ENCODE results near the gene ILF2.

Gene ILF2

DNA sequence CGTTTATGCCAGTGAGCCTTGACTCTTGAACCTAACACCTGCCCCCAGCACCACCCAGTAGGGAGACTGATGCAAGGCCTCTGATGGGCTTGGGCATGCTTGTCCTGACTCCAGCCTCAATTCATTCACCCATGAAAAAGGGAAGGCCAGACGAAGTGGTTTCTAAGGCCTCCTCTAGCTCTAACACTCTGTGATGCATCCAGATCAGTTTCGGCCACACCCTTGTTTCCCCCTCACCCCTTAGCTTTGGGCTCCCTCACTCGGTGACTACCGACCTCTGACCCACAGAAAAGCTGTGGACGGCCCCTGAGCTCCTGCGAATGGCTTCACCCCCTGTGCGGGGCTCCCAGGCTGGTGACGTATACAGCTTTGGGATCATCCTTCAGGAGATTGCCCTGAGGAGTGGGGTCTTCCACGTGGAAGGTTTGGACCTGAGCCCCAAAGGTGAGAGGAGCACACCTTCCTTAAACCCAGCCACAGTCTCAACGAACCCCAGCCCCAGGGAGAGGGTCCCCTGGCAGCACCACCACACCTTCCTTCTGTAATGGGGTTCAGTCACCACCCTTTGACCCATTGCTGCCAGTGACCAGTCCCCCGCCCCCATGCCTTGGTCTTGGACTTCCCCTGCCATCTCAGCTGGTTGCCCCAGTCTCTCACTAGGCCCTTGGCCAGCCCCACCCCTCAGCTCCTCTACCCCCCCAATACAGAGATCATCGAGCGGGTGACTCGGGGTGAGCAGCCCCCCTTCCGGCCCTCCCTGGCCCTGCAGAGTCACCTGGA, 16.7 kb upstream of the ILF2 start:
- TF ChIP-seq SIN3A (IDR thresholded peaks at IDR 0.05; ENCODE audit: borderline replicate concordance, insufficient read depth, low read length) (no peak), POLR2AphosphoS5 (IDR thresholded peaks at IDR 0.05; ENCODE audit: low read depth, low read length) (no peak), FOXP2 (optimal IDR thresholded peaks at IDR 0.05; ENCODE audit: borderline replicate concordance, extremely low read depth, extremely low read length, insufficient read depth) (no peak), TAF1 (IDR thresholded peaks at IDR 0.05; ENCODE audit: borderline replicate concordance, insufficient read depth, low read length) (no peak)
- TF ChIP-seq, protein P1, sequence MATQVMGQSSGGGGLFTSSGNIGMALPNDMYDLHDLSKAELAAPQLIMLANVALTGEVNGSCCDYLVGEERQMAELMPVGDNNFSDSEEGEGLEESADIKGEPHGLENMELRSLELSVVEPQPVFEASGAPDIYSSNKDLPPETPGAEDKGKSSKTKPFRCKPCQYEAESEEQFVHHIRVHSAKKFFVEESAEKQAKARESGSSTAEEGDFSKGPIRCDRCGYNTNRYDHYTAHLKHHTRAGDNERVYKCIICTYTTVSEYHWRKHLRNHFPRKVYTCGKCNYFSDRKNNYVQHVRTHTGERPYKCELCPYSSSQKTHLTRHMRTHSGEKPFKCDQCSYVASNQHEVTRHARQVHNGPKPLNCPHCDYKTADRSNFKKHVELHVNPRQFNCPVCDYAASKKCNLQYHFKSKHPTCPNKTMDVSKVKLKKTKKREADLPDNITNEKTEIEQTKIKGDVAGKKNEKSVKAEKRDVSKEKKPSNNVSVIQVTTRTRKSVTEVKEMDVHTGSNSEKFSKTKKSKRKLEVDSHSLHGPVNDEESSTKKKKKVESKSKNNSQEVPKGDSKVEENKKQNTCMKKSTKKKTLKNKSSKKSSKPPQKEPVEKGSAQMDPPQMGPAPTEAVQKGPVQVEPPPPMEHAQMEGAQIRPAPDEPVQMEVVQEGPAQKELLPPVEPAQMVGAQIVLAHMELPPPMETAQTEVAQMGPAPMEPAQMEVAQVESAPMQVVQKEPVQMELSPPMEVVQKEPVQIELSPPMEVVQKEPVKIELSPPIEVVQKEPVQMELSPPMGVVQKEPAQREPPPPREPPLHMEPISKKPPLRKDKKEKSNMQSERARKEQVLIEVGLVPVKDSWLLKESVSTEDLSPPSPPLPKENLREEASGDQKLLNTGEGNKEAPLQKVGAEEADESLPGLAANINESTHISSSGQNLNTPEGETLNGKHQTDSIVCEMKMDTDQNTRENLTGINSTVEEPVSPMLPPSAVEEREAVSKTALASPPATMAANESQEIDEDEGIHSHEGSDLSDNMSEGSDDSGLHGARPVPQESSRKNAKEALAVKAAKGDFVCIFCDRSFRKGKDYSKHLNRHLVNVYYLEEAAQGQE (IDR thresholded peaks at IDR 0.05; ENCODE audit: insufficient read depth in 1 of 2, low read depth in 2 of 2, low read length in 2 of 2): no peak

GRCh38 chr1:153685544-153686340, 14.9 kb upstream of the ILF2 start:
- TF ChIP-seq FOXP2 (optimal IDR thresholded peaks at IDR 0.05; ENCODE audit: borderline replicate concordance, extremely low read depth, extremely low read length, insufficient read depth) (no peak), TAF1 (IDR thresholded peaks at IDR 0.05; ENCODE audit: borderline replicate concordance, insufficient read depth, low read length) (no peak), SIN3A (IDR thresholded peaks at IDR 0.05; ENCODE audit: borderline replicate concordance, insufficient read depth, low read length) (no peak), POLR2AphosphoS5 (IDR thresholded peaks at IDR 0.05; ENCODE audit: low read depth, low read length) (no peak)
- TF ChIP-seq, protein P1 (IDR thresholded peaks at IDR 0.05; ENCODE audit: insufficient read depth in 1 of 2, low read depth in 2 of 2, low read length in 2 of 2): no peak

- TF ChIP-seq TAF1 (IDR thresholded peaks at IDR 0.05; ENCODE audit: borderline replicate concordance, insufficient read depth, low read length) (no peak), POLR2AphosphoS5 (IDR thresholded peaks at IDR 0.05; ENCODE audit: low read depth, low read length) (no peak), FOXP2 (optimal IDR thresholded peaks at IDR 0.05; ENCODE audit: borderline replicate concordance, extremely low read depth, extremely low read length, insufficient read depth) (no peak), SIN3A (IDR thresholded peaks at IDR 0.05; ENCODE audit: borderline replicate concordance, insufficient read depth, low read length) (no peak)
- TF ChIP-seq, protein P1 (IDR thresholded peaks at IDR 0.05; ENCODE audit: insufficient read depth in 1 of 2, low read depth in 2 of 2, low read length in 2 of 2): no peak
Measured at GRCh38 chr1:153684892-153685291, 14.1 kb upstream of the ILF2 start.

- TF ChIP-seq, protein P1 (IDR thresholded peaks at IDR 0.05; ENCODE audit: insufficient read depth in 1 of 2, low read depth in 2 of 2, low read length in 2 of 2): no peak
- TF ChIP-seq POLR2AphosphoS5 (IDR thresholded peaks at IDR 0.05; ENCODE audit: low read depth, low read length): no peak
- no peak for TF ChIP-seq FOXP2 (optimal IDR thresholded peaks at IDR 0.05; ENCODE audit: borderline replicate concordance, extremely low read depth, extremely low read length, insufficient read depth)
- no peak for TF ChIP-seq TAF1 (IDR thresholded peaks at IDR 0.05; ENCODE audit: borderline replicate concordance, insufficient read depth, low read length)
- no peak for TF ChIP-seq SIN3A (IDR thresholded peaks at IDR 0.05; ENCODE audit: borderline replicate concordance, insufficient read depth, low read length)
Measured at GRCh38 chr1:153683854-153684253, 13.1 kb upstream of the ILF2 start.
